HL-60 (cell line): ENCODE results near the gene IVD.

ENCODE experiments used
- CTCF ChIP-seq: IDR thresholded peaks from one replicate; pipeline ENCODE4 v1.5.1; 2011; ENCODE audit warnings: low read length, control low read depth, inconsistent platforms; ENCODE audit not compliant: insufficient read depth
- REST ChIP-seq: IDR thresholded peaks from 2 replicates; pipeline ENCODE4 v1.6.1; 2012; ENCODE audit warnings: low read depth; ENCODE audit not compliant: insufficient replicate concordance

GRCh38 chr15:40454904-40455391 is 49.4 kb downstream of the IVD start:
- TF ChIP-seq CTCF (no peak), REST (no peak)
